ENCODE results near the gene ADCY10. TPM values are rescaled to one million over a fixed set of nuclear protein-coding genes. Genes with fewer than 3 reads are reported as not detected.

ADCY10 gene
- total RNA-seq, 1 experiment from 2014 or later, result 0.46 TPM

DNA sequence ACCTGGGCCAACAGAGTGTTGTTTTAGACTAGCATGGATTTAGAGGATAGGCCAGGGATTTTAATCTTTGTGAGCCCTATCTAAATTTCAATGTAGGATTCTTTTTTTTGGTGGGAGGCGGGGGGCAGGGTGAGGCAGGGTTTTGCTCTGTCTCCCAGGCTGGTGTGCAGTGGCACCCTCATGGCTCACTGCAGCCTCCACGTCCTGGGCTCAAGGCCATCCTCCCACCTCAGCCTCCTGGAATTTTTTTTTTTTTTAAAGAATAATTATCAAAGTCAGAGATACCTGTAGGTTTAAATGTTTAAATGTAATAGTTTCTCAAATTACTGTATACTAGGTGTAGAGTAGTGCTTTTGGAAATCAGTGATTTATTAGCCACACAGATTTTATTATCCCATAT is 26.3 kb upstream of the ADCY10 start:
- Histone ChIP-seq H3K9me3 (ENCODE audit: insufficient read depth, low read depth) (no peaks in the 10 kb centered on the region), H4K20me1 (ENCODE audit: insufficient read depth) (peaks cover 11% of the 10 kb centered on the region), H3K36me3 (ENCODE audit: low read depth) (0 out of 2 replicates have a peak, but pooled peaks cover 6% of the 10 kb centered on the region), H3K27me3 (ENCODE audit: insufficient read depth, low read depth) (no peaks in the 10 kb centered on the region), H2AFZ (no peak overlapping the region), H3K4me3 (no peak overlapping the region), H3K4me1 (replicated peaks; ENCODE audit: insufficient read depth) (peaks cover 16% of the 10 kb centered on the region), H3F3A (ENCODE audit: insufficient read depth, low read depth) (peaks cover 5% of the 10 kb centered on the region; the same call in 1 of the 2 replicates), H3K9me2 (ENCODE audit: insufficient read depth) (no peaks in the 10 kb centered on the region), H3K27ac (no peak overlapping the region), H3K4me2 (no peak overlapping the region), H3K79me2 (ENCODE audit: low read depth) (peaks cover 88% of the 10 kb centered on the region)
- CTCF ChIA-PET, result no interaction called here
- TF ChIP-seq EZH2 (IDR thresholded peaks at IDR 0.05; ENCODE audit: low read depth), result no peak
- TF ChIP-seq, protein P1, sequence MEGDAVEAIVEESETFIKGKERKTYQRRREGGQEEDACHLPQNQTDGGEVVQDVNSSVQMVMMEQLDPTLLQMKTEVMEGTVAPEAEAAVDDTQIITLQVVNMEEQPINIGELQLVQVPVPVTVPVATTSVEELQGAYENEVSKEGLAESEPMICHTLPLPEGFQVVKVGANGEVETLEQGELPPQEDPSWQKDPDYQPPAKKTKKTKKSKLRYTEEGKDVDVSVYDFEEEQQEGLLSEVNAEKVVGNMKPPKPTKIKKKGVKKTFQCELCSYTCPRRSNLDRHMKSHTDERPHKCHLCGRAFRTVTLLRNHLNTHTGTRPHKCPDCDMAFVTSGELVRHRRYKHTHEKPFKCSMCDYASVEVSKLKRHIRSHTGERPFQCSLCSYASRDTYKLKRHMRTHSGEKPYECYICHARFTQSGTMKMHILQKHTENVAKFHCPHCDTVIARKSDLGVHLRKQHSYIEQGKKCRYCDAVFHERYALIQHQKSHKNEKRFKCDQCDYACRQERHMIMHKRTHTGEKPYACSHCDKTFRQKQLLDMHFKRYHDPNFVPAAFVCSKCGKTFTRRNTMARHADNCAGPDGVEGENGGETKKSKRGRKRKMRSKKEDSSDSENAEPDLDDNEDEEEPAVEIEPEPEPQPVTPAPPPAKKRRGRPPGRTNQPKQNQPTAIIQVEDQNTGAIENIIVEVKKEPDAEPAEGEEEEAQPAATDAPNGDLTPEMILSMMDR (conservative IDR thresholded peaks at IDR 0.05), result no peak
- no TSS peak for BruUV-seq (replicated peaks)
- intact Hi-C loops (cut with micrococcal nuclease; ENCODE audit: unreplicated experiment), result no loop called here
- POLR2A ChIA-PET (ENCODE audit: unreplicated experiment), result no interaction called here
- DNase-seq, result no peak

DNA sequence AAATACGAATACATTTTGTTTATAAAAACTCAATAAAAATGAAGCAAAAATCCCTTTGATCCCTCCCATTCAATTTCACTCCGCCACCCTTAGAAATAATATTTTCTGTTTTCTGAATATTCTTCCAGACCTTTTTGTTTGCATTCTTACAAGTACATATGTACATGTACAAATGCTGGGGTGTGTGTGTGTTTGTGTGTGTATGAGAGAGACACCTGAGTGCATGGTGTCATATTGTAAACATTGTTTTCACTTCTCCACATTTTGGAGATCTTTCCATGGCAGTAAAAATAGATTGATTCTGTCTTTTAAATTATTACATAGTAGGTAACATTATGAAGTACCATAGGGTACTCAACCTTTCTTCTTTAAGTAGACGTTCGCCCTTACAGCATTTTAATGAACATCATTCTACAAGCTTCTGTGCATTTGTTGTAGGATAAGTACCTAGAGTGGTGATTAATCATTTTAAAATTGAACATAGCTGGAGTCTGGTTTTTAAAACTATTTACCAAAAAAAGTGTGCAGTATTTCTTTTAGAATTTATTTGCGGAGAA is 24.2 kb upstream of the ADCY10 start:
- Histone ChIP-seq H4K20me1 (ENCODE audit: insufficient read depth) (no peaks in the 10 kb centered on the region), H3K4me3 (peak overlapping the region; percentile 82), H3F3A (ENCODE audit: insufficient read depth, low read depth) (peaks cover 13% of the 10 kb centered on the region; the same call in 1 of the 2 replicates), H3K27ac (peak overlapping the region; percentile 94), H3K9me3 (ENCODE audit: insufficient read depth, low read depth) (no peaks in the 10 kb centered on the region), H3K4me1 (replicated peaks; ENCODE audit: insufficient read depth) (peaks cover 33% of the 10 kb centered on the region), H3K4me2 (peak overlapping the region; percentile 91), H3K79me2 (ENCODE audit: low read depth) (peaks cover 88% of the 10 kb centered on the region), H3K36me3 (ENCODE audit: low read depth) (0 out of 2 replicates have a peak, but pooled peaks cover 6% of the 10 kb centered on the region), H3K27me3 (ENCODE audit: insufficient read depth, low read depth) (no peaks in the 10 kb centered on the region), H3K9me2 (ENCODE audit: insufficient read depth) (no peaks in the 10 kb centered on the region), H2AFZ (no peak overlapping the region)
- DNase-seq, result no peak
- intact Hi-C loops (cut with micrococcal nuclease; ENCODE audit: unreplicated experiment), result loop anchor here (10.0 kb wide), 1 partner anchor 713 kb away; the partner anchor contains the start of gene POU2F1
- BruUV-seq (replicated peaks), result no TSS peak
- TF ChIP-seq EZH2 (IDR thresholded peaks at IDR 0.05; ENCODE audit: low read depth), result no peak
- TF ChIP-seq, protein P1 (conservative IDR thresholded peaks at IDR 0.05), result no peak
- CTCF ChIA-PET, result interaction anchor here (1.2 kb wide), 1 partner anchor 16 kb away, joined by 4 read pairs; no protein-coding TSS in a partner anchor
- POLR2A ChIA-PET (ENCODE audit: unreplicated experiment), result interaction anchor here (0.6 kb wide), 1 partner anchor 384 kb away, joined by 4 read pairs; the partner anchor contains the start of gene CREG1

DNA sequence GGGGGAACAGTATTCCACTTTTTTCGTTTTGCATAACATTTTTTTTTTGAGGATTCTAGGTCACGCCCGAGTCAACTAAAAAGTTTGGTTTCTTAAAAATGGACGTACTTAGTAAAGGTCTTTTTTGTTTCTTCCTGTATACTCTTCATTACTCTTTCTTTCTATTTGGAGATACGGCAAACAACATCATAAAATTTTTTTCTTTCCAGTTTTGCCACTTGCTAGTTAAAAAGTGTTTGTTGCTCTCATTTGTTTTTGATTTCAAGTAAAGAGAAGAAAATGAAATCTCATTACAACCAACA is 23.7 kb upstream of the ADCY10 start:
- Histone ChIP-seq H4K20me1 (ENCODE audit: insufficient read depth) (no peaks in the 10 kb centered on the region), H3K4me1 (replicated peaks; ENCODE audit: insufficient read depth) (peaks cover 33% of the 10 kb centered on the region), H3K36me3 (ENCODE audit: low read depth) (0 out of 2 replicates have a peak, but pooled peaks cover 6% of the 10 kb centered on the region), H3K9me2 (ENCODE audit: insufficient read depth) (no peaks in the 10 kb centered on the region), H3K4me2 (peak overlapping the region; percentile 91), H2AFZ (peak overlapping the region; percentile 90; the same call in 1 of the 2 replicates), H3K9me3 (ENCODE audit: insufficient read depth, low read depth) (no peaks in the 10 kb centered on the region), H3K27ac (peak overlapping the region; percentile 94), H3K27me3 (ENCODE audit: insufficient read depth, low read depth) (no peaks in the 10 kb centered on the region), H3K4me3 (peak overlapping the region; percentile 82), H3F3A (ENCODE audit: insufficient read depth, low read depth) (peaks cover 13% of the 10 kb centered on the region; the same call in 1 of the 2 replicates), H3K79me2 (ENCODE audit: low read depth) (peaks cover 88% of the 10 kb centered on the region)
- ChIA-PET CTCF (interaction anchor here (1.2 kb wide), 1 partner anchor 15 kb away, joined by 4 read pairs; no protein-coding TSS in a partner anchor), POLR2A (ENCODE audit: unreplicated experiment) (interaction anchor here (0.5 to 0.7 kb wide), 3 partner anchors 116 to 384 kb away, joined by 4 to 10 read pairs (median 6); partner anchors contain the start of gene CREG1)
- intact Hi-C loops (cut with micrococcal nuclease; ENCODE audit: unreplicated experiment), result loop anchor here (2.0 to 10.0 kb wide), 3 partner anchors 141 to 713 kb away; partner anchors contain the start of gene POU2F1
- no peak for DNase-seq
- TF ChIP-seq, protein P1 (conservative IDR thresholded peaks at IDR 0.05), result no peak
- TF ChIP-seq EZH2 (IDR thresholded peaks at IDR 0.05; ENCODE audit: low read depth), result no peak
- no TSS peak for BruUV-seq (replicated peaks)
